Activated B cell treated with CpG ODN at 0.5 μM for 24 hours (primary cell): ENCODE measurements around the gene ARHGEF11. TPM values are rescaled to one million over a fixed set of nuclear protein-coding genes. Genes with fewer than 3 reads are reported as not detected.

Experiments
- ATAC-seq: fragments of 200-7000 bp; cut with Tn5 transposase; one replicate; pipeline ENCODE4 v1.10.0; 2021; ENCODE audit warnings: low read depth, mild to moderate bottlenecking, moderate library complexity
- CTCF ChIA-PET: fragments of 350-600 bp; sonication (Branson Sonifier 250); formaldehyde crosslinking; loops from one replicate; lab custom pipeline; 2021; ENCODE audit warnings: antibody characterized with exemption; lab: Charles Lee
- POLR2A ChIA-PET: fragments of 350-600 bp; sonication (Branson Sonifier 250); formaldehyde crosslinking; loops from one replicate; lab custom pipeline; 2021; ENCODE audit warnings: antibody characterized with exemption; lab: Charles Lee
- DNase-seq: peaks from one replicate; pipeline ENCODE4 v3.0.0; 2022
- H3K27ac Mint-ChIP-seq: one replicate; pipeline ENCODE4 v1.8.0; 2020; ENCODE audit warnings: mixed read lengths
- H3K27me3 Mint-ChIP-seq: one replicate; pipeline ENCODE4 v1.8.0; 2021; ENCODE audit warnings: mixed read lengths
- H3K36me3 Mint-ChIP-seq: one replicate; pipeline ENCODE4 v1.8.0; 2021; ENCODE audit warnings: low read depth, mixed read lengths
- H3K4me1 Mint-ChIP-seq: one replicate; pipeline ENCODE4 v1.8.0; 2021; ENCODE audit warnings: mixed read lengths
- H3K4me3 Mint-ChIP-seq: one replicate; pipeline ENCODE4 v1.8.0; 2020; ENCODE audit warnings: mild to moderate bottlenecking, mixed read lengths
- H3K9me3 Mint-ChIP-seq: one replicate; pipeline ENCODE4 v1.8.0; 2020; ENCODE audit warnings: mixed read lengths
- CTCF ChIP-seq: fragments of 200-600 bp; IDR thresholded peaks from one replicate; pipeline ENCODE4 v1.8.0; 2022; ENCODE audit warnings: antibody characterized with exemption, mild to moderate bottlenecking
- intact Hi-C: fragments of 100-400 bp; cut with micrococcal nuclease; formaldehyde crosslinking; loops from one replicate; pipeline ENCODE4 v1.15.1; 2024
- total RNA-seq: library from RNA; stranded (reverse); gene quantifications from 2 replicates; pipeline ENCODE4 v1.2.3, GENCODE V29; 2022

The ARHGEF11 gene
- total RNA-seq, 1 donor from 2014 or later = 0.95 TPM

GRCh38 chr1:156912861-156913808 lies 132.4 kb downstream of the ARHGEF11 start:
- no peak for DNase-seq
- POLR2A ChIA-PET = no interaction called here
- intact Hi-C loops = loop anchor here (5.0 kb wide), 1 partner anchor 244 kb away; no protein-coding TSS in a partner anchor
- H3K36me3 Mint-ChIP-seq = no peaks in the 10 kb centered on the region
- no peak overlapping the region for H3K27ac Mint-ChIP-seq
- no peak for ATAC-seq
- no peak overlapping the region for H3K4me3 Mint-ChIP-seq
- CTCF ChIA-PET = no interaction called here
- no peak for TF ChIP-seq CTCF
- no peaks in the 10 kb centered on the region for H3K4me1 Mint-ChIP-seq
- no peaks in the 10 kb centered on the region for H3K9me3 Mint-ChIP-seq
- H3K27me3 Mint-ChIP-seq = peaks cover 36% of the 10 kb centered on the region

GRCh38 chr1:156912310-156912709 lies 133.2 kb downstream of the ARHGEF11 start:
- Mint-ChIP-seq H3K9me3 (no peaks in the 10 kb centered on the region), H3K4me1 (no peaks in the 10 kb centered on the region), H3K36me3 (no peaks in the 10 kb centered on the region), H3K27ac (no peak overlapping the region), H3K27me3 (peaks cover 34% of the 10 kb centered on the region), H3K4me3 (no peak overlapping the region)
- DNase-seq = no peak
- CTCF ChIA-PET = no interaction called here
- intact Hi-C loops = loop anchor here (5.0 kb wide), 1 partner anchor 245 kb away; no protein-coding TSS in a partner anchor
- POLR2A ChIA-PET = no interaction called here
- no peak for ATAC-seq
- no peak for TF ChIP-seq CTCF

- ATAC-seq (no peak), DNase-seq (no peak)
- Mint-ChIP-seq H3K27me3 (peaks cover 37% of the 10 kb centered on the region), H3K27ac (no peak overlapping the region), H3K4me1 (no peaks in the 10 kb centered on the region), H3K9me3 (no peaks in the 10 kb centered on the region), H3K36me3 (no peaks in the 10 kb centered on the region), H3K4me3 (no peak overlapping the region)
- POLR2A ChIA-PET = no interaction called here
- no peak for TF ChIP-seq CTCF
- intact Hi-C loops = loop anchor here (5.0 kb wide), 1 partner anchor 246 kb away; no protein-coding TSS in a partner anchor
- CTCF ChIA-PET = interaction anchor here (1.6 kb wide), 1 partner anchor 22 kb away, joined by 5 read pairs; no protein-coding TSS in a partner anchor
Observed at GRCh38 chr1:156911577-156912298, 133.8 kb downstream of the ARHGEF11 start.

- Mint-ChIP-seq H3K4me1 (no peaks in the 10 kb centered on the region), H3K27me3 (peaks cover 34% of the 10 kb centered on the region), H3K27ac (no peak overlapping the region), H3K9me3 (no peaks in the 10 kb centered on the region), H3K36me3 (no peaks in the 10 kb centered on the region), H3K4me3 (no peak overlapping the region)
- ChIA-PET POLR2A (no interaction called here), CTCF (interaction anchor here (1.3 to 1.6 kb wide), 2 partner anchors 20 kb away, joined by 4 to 5 read pairs; no protein-coding TSS in a partner anchor)
- intact Hi-C loops = loop anchor here (5.0 kb wide), 1 partner anchor 247 kb away; no protein-coding TSS in a partner anchor
- peak; percentile 54 for ATAC-seq
- TF ChIP-seq CTCF = no peak
- DNase-seq = no peak
Observed at GRCh38 chr1:156910309-156910782, 135.2 kb downstream of the ARHGEF11 start.
